OCI-M2 (cell line): ENCODE measurements around the gene RTL10.
"Not testable (repeated sequence)": the region's sequence is repeated elsewhere in the genome, so short reads cannot be mapped to it uniquely, and the experiment has no call there.

Source experiments
- DNase-seq: peaks from one replicate; lab custom pipeline; 2025; ENCODE audit not compliant: unreplicated experiment; lab: John Stamatoyannopoulos, UW

The RTL10 gene

DNA sequence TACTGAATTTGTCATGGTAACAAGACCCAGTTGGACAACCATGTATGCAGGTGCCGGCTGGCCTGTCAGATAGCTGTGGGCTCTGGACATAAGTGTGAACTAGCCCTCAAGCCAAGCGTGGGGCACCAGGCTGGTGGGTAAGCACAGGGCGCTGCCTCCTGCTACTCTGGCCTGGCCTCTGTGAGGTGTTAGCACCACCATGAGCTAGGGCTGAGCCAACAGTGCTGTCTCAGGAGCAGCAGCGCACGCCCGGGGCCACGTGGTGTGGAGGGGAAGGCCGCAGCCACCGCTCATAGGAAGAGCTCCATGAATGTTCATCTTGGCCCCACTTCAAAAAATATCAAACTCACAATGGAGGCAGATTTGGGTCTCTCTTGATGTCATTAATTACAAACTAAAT, 35.3 kb upstream of the RTL10 start:
- DNase-seq: no peak

DNA sequence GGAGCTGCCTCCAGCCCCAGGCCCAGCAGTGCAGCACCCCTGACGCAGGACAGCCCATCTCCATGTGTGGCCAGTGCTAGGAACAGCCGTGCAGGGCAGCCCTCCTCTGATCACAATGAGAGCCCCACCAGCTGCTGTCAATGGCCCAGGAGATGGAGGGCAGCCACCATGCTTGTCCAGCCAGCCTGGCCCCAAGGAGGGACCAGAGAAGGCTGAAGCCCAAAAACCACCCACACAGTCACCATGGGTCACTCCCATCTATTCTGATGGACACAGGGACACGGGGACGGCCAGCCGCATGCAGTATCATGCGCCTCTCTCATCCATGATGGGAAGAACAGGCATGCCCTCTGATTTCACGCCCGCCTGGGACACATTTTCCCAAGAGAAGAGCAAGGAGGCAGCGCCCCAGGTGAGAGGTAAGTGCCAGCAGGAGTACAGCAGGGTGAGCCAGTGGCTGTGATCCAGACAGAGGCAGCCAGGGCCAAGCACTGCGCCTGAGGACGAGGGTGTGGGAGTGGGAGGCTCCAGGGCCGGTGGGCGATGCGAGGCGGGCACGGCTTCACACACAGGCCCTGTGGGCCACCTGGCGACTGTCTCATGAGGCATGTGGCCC, 33.6 kb upstream of the RTL10 start:
- no peak for DNase-seq

GRCh38 chr22:19887256-19887985, 32.7 kb upstream of the RTL10 start:
- DNase-seq: no peak

DNA sequence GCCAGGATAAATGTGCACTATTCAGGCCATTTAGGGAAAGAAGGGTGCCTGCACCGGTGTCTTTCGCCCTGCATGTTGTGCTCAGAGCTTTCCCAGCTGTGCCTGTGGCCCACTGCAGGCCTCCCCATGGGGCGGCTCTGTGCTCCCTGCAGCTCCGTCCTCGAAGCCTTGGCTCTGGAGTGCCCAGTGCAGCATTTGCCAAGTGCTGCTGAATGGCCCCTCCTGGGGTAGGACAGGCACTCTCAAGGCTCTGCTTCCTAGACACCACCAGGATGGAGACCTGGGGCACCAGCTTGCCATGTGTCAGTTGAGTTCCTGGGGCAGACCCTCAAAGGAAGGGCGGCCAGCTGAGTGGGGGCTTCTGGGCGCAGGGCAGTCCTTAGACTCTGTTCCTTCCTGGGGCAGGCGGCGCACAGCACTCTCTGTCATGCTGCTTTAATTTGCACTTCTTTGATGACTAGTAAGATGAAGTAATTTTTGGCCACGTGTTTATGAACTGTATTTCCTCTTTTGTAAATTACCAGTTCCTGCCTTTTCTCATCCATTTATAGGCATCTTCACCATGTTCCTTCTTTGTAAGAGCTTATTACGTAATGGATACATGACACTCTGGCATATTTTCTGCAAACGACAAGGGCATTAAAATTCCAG, 32.1 kb upstream of the RTL10 start:
- DNase-seq: no peak

DNA sequence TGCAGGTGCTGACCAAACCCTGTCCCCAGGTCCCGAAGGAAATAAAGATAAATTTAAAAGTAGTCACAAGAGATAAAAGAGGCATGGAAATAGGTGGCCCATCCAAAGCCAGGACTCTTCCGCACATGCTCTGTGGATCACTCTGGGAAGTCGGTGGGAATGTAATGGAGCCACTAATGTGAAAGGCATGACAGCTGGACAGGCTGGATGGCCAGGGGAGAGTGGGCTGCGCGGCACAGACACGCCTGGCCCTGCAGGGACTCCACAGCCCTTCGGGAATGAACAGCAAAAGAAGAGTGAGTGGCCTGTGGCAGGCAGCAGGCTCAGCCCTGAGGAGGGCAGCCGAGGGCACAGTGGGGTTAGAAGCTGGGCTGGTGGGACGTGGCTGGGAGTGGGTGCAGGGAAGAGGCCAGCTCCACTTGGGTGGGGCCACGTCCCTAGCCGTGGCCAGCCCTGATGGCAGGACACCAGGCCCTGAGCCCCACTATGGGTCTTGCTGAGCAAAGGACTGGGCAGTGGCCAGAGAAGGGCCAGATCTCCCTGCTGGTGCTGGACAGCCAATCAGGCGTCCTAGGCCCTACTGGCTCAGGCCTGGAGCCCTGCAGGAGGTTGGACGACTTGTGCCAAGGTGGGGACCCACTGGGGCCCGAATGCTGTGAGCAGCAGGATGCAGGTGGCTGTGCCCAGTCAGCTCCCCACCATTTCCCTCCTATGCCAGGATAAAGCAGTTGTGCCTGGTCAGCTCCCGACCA, 31.3 kb upstream of the RTL10 start:
- DNase-seq: no peak

GRCh38 chr22:19884954-19885751, 30.5 kb upstream of the RTL10 start:
- DNase-seq: no peak

GRCh38 chr22:19884161-19884953, 29.7 kb upstream of the RTL10 start:
- no peak for DNase-seq

GRCh38 chr22:19883446-19883845, 28.8 kb upstream of the RTL10 start:
- not testable (repeated sequence) for DNase-seq

GRCh38 chr22:19882446-19883381, 28.0 kb upstream of the RTL10 start:
- DNase-seq: no peak

- DNase-seq: no peak
These were observed 26.3 kb upstream of the RTL10 start for GRCh38 chr22:19880786-19881569.

- no peak for DNase-seq
These were observed 25.5 kb upstream of the RTL10 start for GRCh38 chr22:19879992-19880785.

DNA sequence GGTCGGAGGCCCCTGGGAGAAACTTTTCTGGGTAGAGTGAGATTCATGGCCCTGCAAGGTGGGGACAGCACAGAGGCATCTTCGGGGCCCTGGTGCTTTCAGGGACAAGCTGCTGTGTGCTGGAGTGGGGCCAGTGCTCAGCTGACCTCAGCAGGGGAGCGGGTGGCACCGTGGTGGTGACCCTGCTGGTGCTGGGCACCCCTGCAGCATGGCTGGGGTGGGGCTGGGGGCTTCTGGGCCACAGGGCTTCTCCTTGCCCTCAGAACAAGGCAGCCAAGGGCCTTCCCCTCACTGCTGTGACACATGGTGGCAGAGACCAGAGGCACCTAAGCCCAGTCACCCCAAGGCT, 24.9 kb upstream of the RTL10 start:
- DNase-seq: no peak

DNA sequence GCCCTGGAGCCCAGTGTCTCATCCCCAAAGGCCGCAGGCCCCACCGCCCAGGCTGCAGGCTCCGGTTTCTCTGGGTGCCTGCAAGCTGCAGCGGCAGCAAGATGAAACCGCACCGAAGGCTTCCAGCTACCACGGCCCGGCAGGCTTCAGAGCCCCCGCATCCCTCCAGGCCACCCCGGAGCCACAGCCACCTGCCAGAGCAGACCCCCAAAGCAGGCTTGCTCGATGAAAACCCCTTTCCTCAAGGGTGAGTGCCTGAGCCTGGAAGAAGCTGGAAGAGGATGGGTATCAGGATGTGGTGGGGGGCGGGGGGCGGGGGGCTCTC, 24.5 kb upstream of the RTL10 start:
- DNase-seq: no peak

- no peak for DNase-seq
These were observed 24.0 kb upstream of the RTL10 start for GRCh38 chr22:19878461-19879245.

- no peak for DNase-seq
These were observed 23.1 kb upstream of the RTL10 start for GRCh38 chr22:19877626-19878339.

DNA sequence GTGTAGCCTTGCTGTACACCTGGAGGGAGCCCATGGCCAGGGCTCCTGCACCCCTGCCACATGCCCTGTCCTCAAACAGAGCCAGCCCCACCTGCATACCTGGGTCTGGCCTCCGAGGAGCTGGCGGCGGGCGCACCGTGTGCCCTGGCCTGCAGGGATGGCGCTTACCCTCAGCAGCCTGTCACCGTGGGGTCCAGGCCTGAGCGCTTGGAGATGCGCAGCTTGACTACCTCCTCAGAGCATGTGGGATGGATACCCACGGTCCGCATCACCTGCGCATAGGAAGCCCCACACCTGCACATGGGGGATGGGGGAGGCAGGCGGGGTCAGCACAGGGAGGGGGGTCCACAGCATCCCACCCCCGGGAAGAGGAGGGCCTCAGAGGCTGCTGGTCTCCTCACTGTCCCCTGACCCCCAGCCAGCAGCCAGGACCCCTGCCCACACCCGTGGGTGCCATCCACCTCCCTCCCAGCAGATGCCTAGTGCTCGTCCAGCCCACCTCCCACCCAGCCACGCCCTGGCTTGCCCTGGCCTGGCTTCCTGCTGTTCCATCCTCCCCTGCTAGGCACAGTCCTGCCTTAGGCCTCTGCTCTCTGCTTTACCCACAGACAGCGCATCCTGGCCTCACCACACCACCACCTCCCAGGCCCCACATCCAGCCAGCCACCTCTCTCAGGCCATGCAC, 22.4 kb upstream of the RTL10 start:
- DNase-seq: no peak
